Skin epidermis (tissue), 12 donors: ENCODE measurements around the gene ITCH.
A peak's percentile ranks its signal among the peaks of the same experiment; 100 is the strongest.
"Not testable (repeated sequence)": the region's sequence is repeated elsewhere in the genome, so short reads cannot be mapped to it uniquely, and the experiment has no call there.

Source experiments
- H3K27ac ChIP-seq, 21 experiments: fragments of 200-600 bp; sonication (generic) in 11 of 21; one replicate each; pipeline ENCODE4 v1.5.0; 2020; ENCODE audit warnings: mild to moderate bottlenecking in 3 of 21, inconsistent platforms in 2 of 21, moderate library complexity in 2 of 21
- H3K4me3 ChIP-seq, 7 experiments: fragments of 200-600 bp; sonication (generic) in 2 of 7; one replicate each; pipeline ENCODE4 v1.5.0; 2020; ENCODE audit warnings: inconsistent platforms in 2 of 7, mild to moderate bottlenecking in 2 of 7, moderate library complexity in 1 of 7

Gene ITCH

GRCh38 chr20:34491932-34492509 is 128.9 kb downstream of the ITCH start:
- no peak overlapping the region for H3K27ac ChIP-seq
- no peak overlapping the region for H3K4me3 ChIP-seq

GRCh38 chr20:34493646-34494045 is 130.6 kb downstream of the ITCH start:
- no peak overlapping the region for H3K4me3 ChIP-seq
- H3K27ac ChIP-seq, result no peak overlapping the region

GRCh38 chr20:34495307-34495706 is 132.2 kb downstream of the ITCH start:
- Histone ChIP-seq H3K4me3 (no peak overlapping the region), H3K27ac (no peak overlapping the region)

GRCh38 chr20:34495916-34496315 is 132.8 kb downstream of the ITCH start:
- H3K27ac ChIP-seq, result no peak overlapping the region
- H3K4me3 ChIP-seq, result no peak overlapping the region

- H3K4me3 ChIP-seq, result not testable (repeated sequence)
These were observed 134.5 kb downstream of the ITCH start for GRCh38 chr20:34497596-34497995.

GRCh38 chr20:34500823-34501222 is 137.8 kb downstream of the ITCH start:
- H3K27ac ChIP-seq, result no peak overlapping the region
- H3K4me3 ChIP-seq, result no peak overlapping the region

More at GRCh38 chr20:34497596-34497995, 134.5 kb downstream of the ITCH start:
- H3K27ac ChIP-seq, result not testable (repeated sequence)

- no peak overlapping the region for H3K4me3 ChIP-seq
- H3K27ac ChIP-seq, result no peak overlapping the region
These were observed 143.4 kb downstream of the ITCH start for GRCh38 chr20:34506480-34506879.

- no peak overlapping the region for H3K4me3 ChIP-seq
- H3K27ac ChIP-seq, result no peak overlapping the region
These were observed 144.8 kb downstream of the ITCH start for GRCh38 chr20:34507702-34508413.

- no peak overlapping the region for H3K27ac ChIP-seq
These were observed 147.5 kb downstream of the ITCH start for GRCh38 chr20:34510575-34510974.

GRCh38 chr20:34511891-34512265 is 148.8 kb downstream of the ITCH start:
- peak overlapping the region in 5 of 21 experiments; percentile 1 to 82 (median 55) for H3K27ac ChIP-seq
- H3K4me3 ChIP-seq, result no peak overlapping the region

More at GRCh38 chr20:34510575-34510974, 147.5 kb downstream of the ITCH start:
- no peak overlapping the region for H3K4me3 ChIP-seq

GRCh38 chr20:34512266-34512954 is 149.3 kb downstream of the ITCH start:
- H3K27ac ChIP-seq, result peak overlapping the region in 11 of 21 experiments; percentile 1 to 82 (median 38)
- H3K4me3 ChIP-seq, result no peak overlapping the region

GRCh38 chr20:34512955-34513419 is 149.9 kb downstream of the ITCH start:
- Histone ChIP-seq H3K4me3 (no peak overlapping the region), H3K27ac (peak overlapping the region in 11 of 21 experiments; percentile 1 to 82 (median 38))

- peak overlapping the region in 2 of 21 experiments; percentile 13 to 82 for H3K27ac ChIP-seq
These were observed 151.0 kb downstream of the ITCH start for GRCh38 chr20:34514034-34514433.

GRCh38 chr20:34514897-34515483 is 151.9 kb downstream of the ITCH start:
- peak overlapping the region in 19 of 21 experiments; percentile 75 to 99 (median 94) for H3K27ac ChIP-seq
- H3K4me3 ChIP-seq, result peak overlapping the region; percentile 42 to 84 (median 61)

More at GRCh38 chr20:34514034-34514433, 151.0 kb downstream of the ITCH start:
- H3K4me3 ChIP-seq, result not testable (repeated sequence)

GRCh38 chr20:34515484-34516246 is 152.6 kb downstream of the ITCH start:
- H3K27ac ChIP-seq, result peak overlapping the region; percentile 17 to 99 (median 94)

GRCh38 chr20:34516247-34517113 is 153.4 kb downstream of the ITCH start, which contains the start of gene DYNLRB1:
TSS of gene DYNLRB1 (plus strand) at chr20:34516422. CDS start at chr20:34516459, 37 bp downstream.
- Histone ChIP-seq H3K4me3 (peak within 1 kb of the TSS; percentile 42 to 84 (median 61)), H3K27ac (peak within 1 kb of the TSS; percentile 49 to 99 (median 94))

More at GRCh38 chr20:34515484-34516246, 152.6 kb downstream of the ITCH start:
- peak overlapping the region; percentile 42 to 84 (median 61) for H3K4me3 ChIP-seq

GRCh38 chr20:34517114-34517505 is 154.0 kb downstream of the ITCH start:
- H3K4me3 ChIP-seq, result peak overlapping the region; percentile 42 to 84 (median 61)
- peak overlapping the region; percentile 49 to 99 (median 94) for H3K27ac ChIP-seq

- not testable (repeated sequence) for H3K4me3 ChIP-seq, H3K27ac ChIP-seq
These were observed 155.8 kb downstream of the ITCH start for GRCh38 chr20:34518863-34519262.
